Measurements from ENCODE around the gene MAPKAPK2. TPM values are rescaled to one million over a fixed set of nuclear protein-coding genes. Genes with fewer than 3 reads are reported as not detected.
A peak's percentile ranks its signal among the peaks of the same experiment; 100 is the strongest.
"Not testable (repeated sequence)": the region's sequence is repeated elsewhere in the genome, so short reads cannot be mapped to it uniquely, and the experiment has no call there.

The MAPKAPK2 gene
- total RNA-seq, 8 experiments from 2014 or later, result 29.4 to 120 (median 43.5) TPM

DNA sequence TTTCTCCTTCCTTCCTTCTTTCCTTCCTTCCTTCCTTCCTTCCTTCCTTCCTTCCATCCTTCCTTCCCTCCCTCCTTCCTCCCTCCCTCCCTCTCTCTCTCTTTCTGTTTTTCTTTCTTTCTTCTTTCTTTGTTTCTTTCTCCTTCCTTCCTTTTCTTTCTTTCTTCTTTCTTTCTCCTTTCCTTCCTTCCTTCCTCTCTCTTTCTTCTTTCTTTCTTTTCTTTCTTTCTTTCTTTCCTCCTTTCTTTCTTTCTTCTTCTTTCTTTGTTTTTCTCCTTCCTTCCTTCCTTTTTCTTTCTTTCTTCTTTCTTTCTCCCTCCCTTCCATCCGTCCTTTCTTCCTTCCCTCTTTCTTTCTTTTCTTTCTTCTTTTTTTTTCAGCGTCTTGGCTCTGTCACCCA is 67.8 kb downstream of the MAPKAPK2 start:
- ATAC-seq (replicated peaks in 6 of 8), result no peak
- in situ Hi-C loops (cut with MboI; ENCODE audit: low pct_unique_long_range_greater_than_20kb in 2 of 9, low sequenced_read_pairs in 9 of 9, unreplicated experiment in 9 of 9), result no loop called here
- Histone ChIP-seq H3K27ac (no peak overlapping the region), H3K4me3 (no peak overlapping the region), H3K4me1 (replicated peaks in 1 of 2) (no peaks in the 10 kb centered on the region)
- 35 to 93% (median 85%) methylated on average over 1 to 2 of the region's 2 CpGs for WGBS, 10 experiments

DNA sequence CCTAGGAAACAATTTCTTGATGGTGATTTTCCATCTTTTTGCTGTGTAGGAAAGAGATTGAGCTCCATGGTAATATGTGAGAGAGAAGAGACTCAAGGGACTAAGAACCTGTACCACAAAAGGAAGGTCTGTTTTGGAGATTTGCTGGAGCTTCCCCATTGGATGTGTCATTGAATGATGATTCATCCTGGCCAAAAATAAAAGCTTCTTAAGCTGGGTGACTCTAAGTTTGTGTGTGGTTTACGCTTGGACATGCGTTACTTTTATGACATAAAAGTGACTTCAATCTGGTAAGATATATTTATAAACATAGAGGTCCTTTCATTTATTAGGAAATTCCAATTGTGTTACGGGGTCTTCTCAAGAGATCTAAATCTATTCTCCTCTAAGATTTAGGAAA is 68.4 kb downstream of the MAPKAPK2 start:
- ATAC-seq (replicated peaks in 6 of 8), result no peak
- Histone ChIP-seq H3K4me1 (replicated peaks in 1 of 2) (no peaks in the 10 kb centered on the region), H3K4me3 (no peak overlapping the region), H3K27ac (no peak overlapping the region)
- in situ Hi-C loops (cut with MboI; ENCODE audit: low pct_unique_long_range_greater_than_20kb in 2 of 9, low sequenced_read_pairs in 9 of 9, unreplicated experiment in 9 of 9), result no loop called here
- 0 to 95% (median 63%) methylated on average over 1 to 3 of the region's 3 CpGs; no CpG with 5 or more reads in 4 of the 10 experiments for WGBS, 10 experiments

DNA sequence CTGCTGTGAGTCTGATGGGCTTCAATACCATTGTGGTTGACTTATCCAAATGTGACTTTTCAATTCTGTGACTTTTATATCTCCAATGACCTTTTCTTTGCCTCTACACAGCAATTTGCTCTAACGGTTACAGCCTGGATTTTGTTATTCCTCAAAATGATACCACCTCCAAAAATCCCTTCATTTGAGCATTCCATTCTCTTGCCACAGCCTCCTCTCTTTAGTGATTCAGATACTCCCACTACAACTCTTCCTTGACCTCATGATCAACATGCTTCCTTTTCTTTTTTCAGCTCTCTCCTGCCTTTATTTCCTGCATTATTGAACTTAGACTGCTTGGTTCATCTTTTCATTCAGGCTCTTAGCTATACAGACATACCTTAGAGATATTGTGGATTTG is 69.3 kb downstream of the MAPKAPK2 start:
- H3K27ac ChIP-seq, result no peak overlapping the region
- no peaks in the 10 kb centered on the region for H3K4me1 ChIP-seq (replicated peaks in 1 of 2)
- WGBS, 10 experiments, result 0 to 88% (median 80%) methylated on average over 1 of the region's 1 CpG
- no peak overlapping the region for H3K4me3 ChIP-seq
- ATAC-seq (replicated peaks in 6 of 8), result no peak
- in situ Hi-C loops (cut with MboI; ENCODE audit: low pct_unique_long_range_greater_than_20kb in 2 of 9, low sequenced_read_pairs in 9 of 9, unreplicated experiment in 9 of 9), result no loop called here

DNA sequence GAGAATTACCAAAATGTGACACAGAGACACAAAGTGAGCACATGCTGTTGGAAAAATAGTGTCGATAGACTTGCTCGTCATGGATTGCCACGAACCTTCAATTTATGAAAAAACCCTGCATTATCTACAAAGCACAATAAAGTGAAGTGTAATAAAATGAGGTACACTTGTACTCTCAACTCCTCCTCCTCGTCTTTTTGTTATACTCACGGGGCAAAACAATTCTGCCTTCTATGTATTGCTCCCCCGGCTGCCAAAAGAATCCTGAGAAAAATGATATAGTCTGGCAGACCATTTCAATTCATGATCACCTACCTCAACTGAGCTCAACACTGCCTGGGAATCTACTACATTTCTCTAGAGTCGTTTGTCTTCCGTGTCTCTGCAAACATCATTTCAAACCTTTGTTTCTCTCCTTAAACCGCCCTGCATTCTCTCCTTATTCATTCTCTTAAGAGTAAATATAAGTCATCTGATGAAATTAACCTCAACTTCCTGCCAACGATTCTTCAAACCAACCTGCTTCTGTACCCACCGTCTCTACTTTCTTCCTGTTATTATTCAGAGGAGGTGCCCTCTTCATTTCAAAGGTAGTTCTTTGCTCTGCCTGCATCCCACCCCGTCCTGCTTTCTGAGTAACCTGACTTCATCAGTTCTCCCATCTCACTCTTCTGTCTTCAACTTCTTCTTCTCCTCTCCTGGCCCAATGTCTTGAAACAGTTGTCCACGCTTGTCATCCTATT is 73.0 kb downstream of the MAPKAPK2 start:
- in situ Hi-C loops (cut with MboI; ENCODE audit: low pct_unique_long_range_greater_than_20kb in 2 of 9, low sequenced_read_pairs in 9 of 9, unreplicated experiment in 9 of 9), result no loop called here
- Histone ChIP-seq H3K4me3 (no peak overlapping the region), H3K27ac (no peak overlapping the region), H3K4me1 (replicated peaks in 1 of 2) (peaks cover 2 to 16% of the 10 kb centered on the region in 2 donors)
- WGBS, 10 experiments, result 66 to 91% (median 82%) methylated on average over 8 to 13 of the region's 13 CpGs
- ATAC-seq (replicated peaks in 6 of 8), result no peak

DNA sequence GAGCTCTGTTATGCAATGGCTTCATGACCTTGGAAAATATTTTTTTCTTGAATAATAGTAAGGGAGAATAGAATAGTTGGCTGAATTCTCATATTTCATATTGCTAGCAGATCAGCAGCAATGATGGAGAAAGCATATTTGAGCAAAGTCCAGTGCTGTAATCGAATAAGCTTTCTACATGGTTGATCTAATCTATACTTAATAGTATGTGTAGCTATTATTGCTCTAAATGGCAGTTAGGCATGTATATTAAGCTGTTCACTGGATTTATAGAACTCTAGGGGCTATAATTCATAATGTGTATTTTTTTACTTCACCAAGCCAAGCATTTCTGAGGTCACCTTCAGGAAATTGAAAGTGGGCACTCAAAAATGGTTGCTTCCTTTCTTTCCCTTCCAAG is 75.9 kb downstream of the MAPKAPK2 start:
- Histone ChIP-seq H3K4me3 (no peak overlapping the region), H3K4me1 (replicated peaks in 1 of 2) (peaks cover 2 to 16% of the 10 kb centered on the region in 2 donors), H3K27ac (peak overlapping the region in 1 of 2 donors; percentile 25)
- 40 to 88% (median 70%) methylated on average over 1 of the region's 1 CpG; no CpG with 5 or more reads in 4 of the 10 experiments for WGBS, 10 experiments
- in situ Hi-C loops (cut with MboI; ENCODE audit: low pct_unique_long_range_greater_than_20kb in 2 of 9, low sequenced_read_pairs in 9 of 9, unreplicated experiment in 9 of 9), result no loop called here
- ATAC-seq (replicated peaks in 6 of 8), result peak in 4 of 8 experiments; percentile 58 to 95 (median 88)

DNA sequence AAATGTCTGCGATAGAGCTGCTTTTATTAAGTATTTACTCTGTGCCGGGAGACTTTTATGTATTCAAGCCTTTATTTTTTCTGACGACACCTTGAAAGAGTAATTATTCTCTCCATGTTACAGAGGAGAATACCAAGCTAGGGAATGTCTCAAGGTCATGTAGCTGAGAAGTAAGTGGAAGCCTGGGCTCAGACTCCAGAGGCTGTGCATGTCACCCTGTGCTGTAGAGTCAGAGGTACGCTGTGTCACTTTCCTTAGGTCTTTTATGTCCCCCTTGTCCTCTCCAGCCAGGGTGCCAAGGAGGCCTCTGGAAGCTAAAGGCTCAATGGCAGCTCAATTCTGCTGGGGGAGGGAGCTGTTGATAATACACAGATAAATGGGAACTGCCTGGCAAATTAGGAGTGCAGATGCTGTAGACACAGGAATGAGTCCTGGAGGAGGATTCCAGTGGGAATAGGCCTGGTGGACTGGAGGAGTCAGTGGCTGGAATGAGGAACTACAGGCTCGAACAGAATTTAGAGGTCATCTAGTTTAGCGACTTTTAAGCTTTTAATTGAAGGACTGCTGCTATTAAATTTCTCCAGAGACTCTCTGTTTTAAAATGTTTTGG is 76.6 kb downstream of the MAPKAPK2 start:
- H3K4me3 ChIP-seq, result no peak overlapping the region
- in situ Hi-C loops (cut with MboI; ENCODE audit: low pct_unique_long_range_greater_than_20kb in 2 of 9, low sequenced_read_pairs in 9 of 9, unreplicated experiment in 9 of 9), result no loop called here
- H3K4me1 ChIP-seq (replicated peaks in 1 of 2), result peaks cover 4 to 16% of the 10 kb centered on the region in 2 donors
- 20 to 90% (median 71%) methylated on average over 1 to 6 of the region's 6 CpGs; no CpG with 5 or more reads in 1 of the 10 experiments for WGBS, 10 experiments
- H3K27ac ChIP-seq, result peak overlapping the region in 1 of 2 donors; percentile 14
- peak in 5 of 8 experiments; percentile 15 to 50 (median 26) for ATAC-seq (replicated peaks in 6 of 8)

DNA sequence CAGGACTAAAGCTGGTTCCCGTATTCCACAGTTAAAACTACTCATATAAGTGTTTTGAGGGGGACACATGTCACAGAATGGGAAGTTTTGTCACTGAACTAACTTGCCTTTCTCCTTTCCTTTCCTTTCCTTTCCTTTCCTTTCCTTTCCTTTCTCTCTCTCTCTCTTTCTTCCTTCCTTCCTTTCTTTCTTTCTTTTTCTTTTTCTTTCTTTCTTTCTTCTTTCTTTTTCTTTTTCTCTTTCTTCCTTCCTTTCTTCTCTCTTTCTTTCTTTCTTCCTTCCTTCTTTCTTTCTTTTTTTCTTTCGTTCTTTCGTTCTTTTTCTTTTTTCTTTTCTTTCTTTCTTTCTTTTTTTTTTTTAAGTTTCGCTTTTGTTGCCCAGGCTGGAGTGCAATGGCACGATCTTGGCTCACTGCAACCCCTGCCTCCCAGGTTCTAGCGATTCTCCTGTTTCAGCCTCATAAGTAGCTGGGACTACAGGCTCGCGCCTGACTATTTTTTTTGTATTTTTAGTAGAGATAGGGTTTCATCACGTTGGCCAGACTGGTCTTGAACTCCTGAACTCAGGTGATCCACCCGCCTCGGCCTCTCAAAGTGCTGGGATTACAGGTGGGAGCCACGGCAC is 78.1 kb downstream of the MAPKAPK2 start:
- H3K27ac ChIP-seq; ATAC-seq (replicated peaks in 6 of 8); in situ Hi-C loops (cut with MboI; ENCODE audit: low pct_unique_long_range_greater_than_20kb in 2 of 9, low sequenced_read_pairs in 9 of 9, unreplicated experiment in 9 of 9); H3K4me3 ChIP-seq: not testable (repeated sequence)
- peaks cover 8 to 16% of the 10 kb centered on the region in 2 donors for H3K4me1 ChIP-seq (replicated peaks in 1 of 2)
- WGBS, 10 experiments, result 50 to 91% (median 77%) methylated on average over 1 to 12 of the region's 12 CpGs

DNA sequence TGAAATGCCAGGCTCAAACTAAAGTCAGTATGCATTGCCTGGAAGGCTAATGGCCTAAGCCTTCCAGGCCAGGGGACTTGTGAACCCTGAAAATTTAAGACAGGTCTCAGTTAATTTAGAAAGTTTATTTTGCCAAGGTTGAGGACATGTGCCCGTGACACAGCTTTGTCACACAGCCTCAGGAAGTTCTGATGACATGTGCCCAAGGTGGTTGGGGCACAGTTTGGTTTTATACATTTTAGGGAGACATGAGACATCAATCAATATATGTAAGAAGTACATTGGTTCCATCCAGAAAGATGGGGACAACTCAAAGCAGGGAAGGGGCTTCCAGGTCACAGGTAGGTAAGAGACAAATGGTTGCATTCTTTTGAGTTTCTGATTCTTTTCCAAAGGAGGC is 81.1 kb downstream of the MAPKAPK2 start:
- H3K4me3 ChIP-seq; ATAC-seq (replicated peaks in 6 of 8); H3K27ac ChIP-seq; in situ Hi-C loops (cut with MboI; ENCODE audit: low pct_unique_long_range_greater_than_20kb in 2 of 9, low sequenced_read_pairs in 9 of 9, unreplicated experiment in 9 of 9): not testable (repeated sequence)
- H3K4me1 ChIP-seq (replicated peaks in 1 of 2), result peaks cover 19 to 31% of the 10 kb centered on the region in 2 donors
- WGBS, 10 experiments, result 67 to 100% (median 88%) methylated on average over 1 of the region's 1 CpG; no CpG with 5 or more reads in 3 of the 10 experiments

DNA sequence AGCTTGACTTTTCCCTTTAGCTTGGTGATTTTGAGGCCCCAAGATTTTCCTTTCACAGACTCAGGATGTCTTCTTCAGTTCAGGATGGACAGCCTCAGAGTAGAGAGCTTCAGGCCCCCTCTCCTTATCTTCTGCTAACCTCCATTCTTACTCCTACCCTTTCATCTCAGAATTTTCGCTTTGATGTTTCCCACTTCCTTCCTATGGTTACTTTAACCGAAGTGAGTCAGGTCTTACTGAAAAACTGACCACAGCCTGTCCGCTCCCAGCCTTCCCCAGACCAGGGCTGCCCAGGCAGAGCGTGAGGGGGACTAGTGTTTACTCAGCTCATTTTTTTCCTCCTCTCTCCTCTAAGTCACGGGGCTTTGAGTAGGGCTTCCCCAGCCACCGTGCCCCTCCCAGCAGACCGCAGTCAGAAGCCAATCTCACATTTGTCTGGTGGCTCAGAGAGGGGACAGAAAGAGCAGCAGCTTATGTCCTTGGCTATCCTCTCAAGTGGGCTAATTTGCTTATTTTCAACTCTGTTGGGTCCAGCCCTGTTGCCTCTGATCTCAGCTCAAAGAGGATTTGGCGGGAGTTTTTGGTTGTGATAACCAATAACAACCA is 81.6 kb downstream of the MAPKAPK2 start:
- H3K4me3 ChIP-seq, result no peak overlapping the region
- H3K4me1 ChIP-seq (replicated peaks in 1 of 2), result peaks cover 17 to 25% of the 10 kb centered on the region in 2 donors
- 40 to 100% (median 69%) methylated on average over 1 to 8 of the region's 8 CpGs; no CpG with 5 or more reads in 1 of the 10 experiments for WGBS, 10 experiments
- H3K27ac ChIP-seq, result no peak overlapping the region
- peak in 6 of 8 experiments; percentile 22 to 97 (median 93) for ATAC-seq (replicated peaks in 6 of 8)
- in situ Hi-C loops (cut with MboI; ENCODE audit: low pct_unique_long_range_greater_than_20kb in 2 of 9, low sequenced_read_pairs in 9 of 9, unreplicated experiment in 9 of 9), result no loop called here

DNA sequence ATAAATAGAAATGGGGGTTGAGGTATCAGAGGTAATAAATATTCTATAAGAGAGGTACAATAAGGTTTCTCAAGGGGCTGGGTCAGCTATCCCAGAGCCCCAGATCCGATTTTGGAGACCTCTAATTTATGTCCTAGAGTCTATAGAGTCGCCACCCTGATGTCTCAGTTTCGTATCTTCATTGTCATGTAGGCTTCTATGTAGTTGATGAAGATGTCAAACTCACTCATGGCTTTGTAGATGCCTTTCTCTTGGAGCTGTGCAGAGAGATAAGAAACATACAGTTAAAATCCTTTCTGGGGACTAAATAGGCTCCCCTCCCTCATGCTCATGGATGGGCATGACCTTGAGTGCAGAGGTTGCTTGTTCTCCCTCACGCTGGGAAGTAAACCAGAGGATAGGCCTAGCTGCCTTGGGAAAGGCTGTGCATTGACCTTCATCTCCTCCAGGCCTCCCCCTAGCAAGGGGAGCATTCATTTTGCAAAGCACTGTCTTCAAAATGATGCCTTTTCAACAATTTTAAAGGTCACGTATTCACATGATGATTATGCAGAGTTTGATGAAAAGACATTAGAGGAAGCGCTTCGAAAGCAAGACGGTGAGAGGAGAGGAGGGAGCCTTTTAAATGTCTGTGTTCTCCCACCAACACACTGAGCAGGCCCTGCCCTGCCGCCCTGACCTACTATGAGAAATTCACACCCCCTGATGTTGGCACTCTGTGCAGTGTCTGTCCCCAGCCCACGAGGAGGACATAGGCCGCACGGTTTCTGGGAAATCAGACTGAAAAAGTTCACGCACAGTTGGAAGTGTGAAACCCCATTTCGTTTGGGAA is 84.0 kb downstream of the MAPKAPK2 start:
- 40 to 100% (median 77%) methylated on average over 1 to 11 of the region's 14 CpGs for WGBS, 10 experiments

DNA sequence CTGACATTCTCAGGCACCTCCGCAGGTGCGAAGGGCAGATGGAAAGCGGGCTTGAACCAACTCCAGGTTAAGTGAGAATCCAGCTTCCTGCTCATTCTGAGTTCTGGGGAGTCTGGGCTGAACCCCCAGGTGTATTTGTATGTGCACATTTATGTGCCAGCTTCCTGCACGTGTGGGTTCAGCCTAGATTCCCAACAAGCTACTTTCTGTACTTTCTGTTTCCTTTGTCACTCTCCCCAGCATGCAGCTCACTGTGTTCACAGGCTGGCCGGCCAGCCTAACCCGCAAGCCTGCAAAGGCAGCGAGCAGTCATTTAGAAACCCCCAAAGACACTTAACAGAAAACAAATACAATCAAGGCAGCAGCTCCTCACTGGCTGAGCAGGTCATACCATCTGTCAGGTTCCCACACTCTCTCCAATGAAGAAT is 84.6 kb downstream of the MAPKAPK2 start:
- 75 to 95% (median 82%) methylated on average over 1 to 7 of the region's 7 CpGs; no CpG with 5 or more reads in 4 of the 10 experiments for WGBS, 10 experiments
- no peak overlapping the region for H3K27ac ChIP-seq

More for the DNA sequence above, 84.0 kb downstream of the MAPKAPK2 start:
- no peak overlapping the region for H3K4me3 ChIP-seq
- in situ Hi-C loops (cut with MboI; ENCODE audit: low pct_unique_long_range_greater_than_20kb in 2 of 9, low sequenced_read_pairs in 9 of 9, unreplicated experiment in 9 of 9), result no loop called here
- H3K27ac ChIP-seq, result no peak overlapping the region
- peaks cover 17 to 23% of the 10 kb centered on the region in 2 donors for H3K4me1 ChIP-seq (replicated peaks in 1 of 2)
- ATAC-seq (replicated peaks in 6 of 8), result peak in 1 of 8 experiments; percentile 18

More for the DNA sequence above, 84.6 kb downstream of the MAPKAPK2 start:
- Histone ChIP-seq H3K4me3 (no peak overlapping the region), H3K4me1 (replicated peaks in 1 of 2) (peaks cover 17 to 23% of the 10 kb centered on the region in 2 donors)
- no peak for ATAC-seq (replicated peaks in 6 of 8)
- in situ Hi-C loops (cut with MboI; ENCODE audit: low pct_unique_long_range_greater_than_20kb in 2 of 9, low sequenced_read_pairs in 9 of 9, unreplicated experiment in 9 of 9), result no loop called here

Data from motor neuron (in vitro differentiated cells).